Activated CD8-positive, alpha-beta memory T cell treated with anti-CD3 and anti-CD28 coated beads, Interleukin-2, amount 10 ng/mL, durations not matched to agents 7 days and 5 days (primary cell): ENCODE results near the gene OR4E2. TPM values are rescaled to one million over a fixed set of nuclear protein-coding genes. Genes with fewer than 3 reads are reported as not detected.

Source experiments
- ATAC-seq: fragments of 150-1000 bp; cut with Tn5 transposase; one replicate; pipeline ENCODE4 v1.10.0; 2021; ENCODE audit warnings: moderate library complexity
- CTCF ChIA-PET: fragments of 350-600 bp; sonication (Branson Sonifier 250); formaldehyde crosslinking; loops from one replicate; lab custom pipeline; 2021; ENCODE audit warnings: antibody characterized with exemption; lab: Charles Lee
- DNase-seq: peaks from one replicate; pipeline ENCODE4 v3.0.0-alpha.2; 2020
- H3K27ac Mint-ChIP-seq: one replicate; pipeline ENCODE4 v1.8.0; 2021; ENCODE audit warnings: mild to moderate bottlenecking, mixed read lengths
- H3K27me3 Mint-ChIP-seq: one replicate; pipeline ENCODE4 v1.8.0; 2021; ENCODE audit warnings: mixed read lengths
- H3K36me3 Mint-ChIP-seq: one replicate; pipeline ENCODE4 v1.8.0; 2021; ENCODE audit warnings: mild to moderate bottlenecking, mixed read lengths
- H3K4me1 Mint-ChIP-seq: one replicate; pipeline ENCODE4 v1.8.0; 2021; ENCODE audit warnings: mixed read lengths
- H3K4me3 Mint-ChIP-seq: one replicate; pipeline ENCODE4 v1.8.0; 2021; ENCODE audit warnings: mild to moderate bottlenecking, moderate library complexity, mixed read lengths
- H3K9me3 Mint-ChIP-seq: one replicate; pipeline ENCODE4 v1.8.0; 2022; ENCODE audit warnings: low read depth, mixed read lengths
- total RNA-seq, 2 experiments: library from RNA; stranded (reverse); gene quantifications; one replicate each; pipeline ENCODE4 v1.2.3, GENCODE V29; 2021

The OR4E2 gene
- total RNA-seq, 2 experiments from 2014 or later: not detected

- DNase-seq: no peak
- H3K4me1 Mint-ChIP-seq: peaks cover 20% of the 10 kb centered on the region
- no peak overlapping the region for H3K27ac Mint-ChIP-seq
- peak; percentile 65 for ATAC-seq
- peaks cover 18% of the 10 kb centered on the region for H3K27me3 Mint-ChIP-seq
- H3K4me3 Mint-ChIP-seq: no peak overlapping the region
- no peaks in the 10 kb centered on the region for H3K36me3 Mint-ChIP-seq
- CTCF ChIA-PET: no interaction called here
- no peaks in the 10 kb centered on the region for H3K9me3 Mint-ChIP-seq
Measured at GRCh38 chr14:21703357-21704326, 50.0 kb downstream of the OR4E2 start.

- no peak for DNase-seq
- CTCF ChIA-PET: no interaction called here
Measured at GRCh38 chr14:21704338-21704737, 50.7 kb downstream of the OR4E2 start.

GRCh38 chr14:21711360-21711961 lies 57.8 kb downstream of the OR4E2 start:
- DNase-seq (no peak), ATAC-seq (peak; percentile 60)
- no peaks in the 10 kb centered on the region for H3K9me3 Mint-ChIP-seq
- H3K4me1 Mint-ChIP-seq: peaks cover 9% of the 10 kb centered on the region
- no peaks in the 10 kb centered on the region for H3K36me3 Mint-ChIP-seq
- H3K4me3 Mint-ChIP-seq: peak overlapping the region; percentile 58
- CTCF ChIA-PET: interaction anchor here (1.0 to 2.7 kb wide), 8 partner anchors 10 to 859 kb away, joined by 3 to 13 read pairs (median 4); no protein-coding TSS in a partner anchor
- H3K27ac Mint-ChIP-seq: peak overlapping the region; percentile 49
- H3K27me3 Mint-ChIP-seq: peaks cover 33% of the 10 kb centered on the region

More at GRCh38 chr14:21704338-21704737, 50.7 kb downstream of the OR4E2 start:
- no peak overlapping the region for H3K4me3 Mint-ChIP-seq
- peaks cover 22% of the 10 kb centered on the region for H3K27me3 Mint-ChIP-seq
- peak; percentile 39 for ATAC-seq
- H3K36me3 Mint-ChIP-seq: no peaks in the 10 kb centered on the region
- no peaks in the 10 kb centered on the region for H3K9me3 Mint-ChIP-seq
- H3K27ac Mint-ChIP-seq: no peak overlapping the region
- H3K4me1 Mint-ChIP-seq: peaks cover 20% of the 10 kb centered on the region

GRCh38 chr14:21712036-21712435 lies 58.4 kb downstream of the OR4E2 start:
- Mint-ChIP-seq H3K4me1 (peaks cover 9% of the 10 kb centered on the region), H3K27me3 (peaks cover 35% of the 10 kb centered on the region), H3K27ac (peak overlapping the region; percentile 54), H3K4me3 (peak overlapping the region; percentile 58), H3K9me3 (no peaks in the 10 kb centered on the region), H3K36me3 (no peaks in the 10 kb centered on the region)
- ATAC-seq (peak; percentile 39), DNase-seq (no peak)
- CTCF ChIA-PET: interaction anchor here (1.3 to 2.7 kb wide), 4 partner anchors 18 to 858 kb away, joined by 4 to 6 read pairs (median 6); no protein-coding TSS in a partner anchor

- peak; percentile 50 for ATAC-seq
- Mint-ChIP-seq H3K27me3 (peaks cover 31% of the 10 kb centered on the region), H3K36me3 (no peaks in the 10 kb centered on the region), H3K4me3 (peak overlapping the region; percentile 39), H3K4me1 (peaks cover 9% of the 10 kb centered on the region), H3K9me3 (no peaks in the 10 kb centered on the region), H3K27ac (peak overlapping the region; percentile 35)
- no peak for DNase-seq
- CTCF ChIA-PET: no interaction called here
Measured at GRCh38 chr14:21714318-21714929, 60.8 kb downstream of the OR4E2 start.

Other genes starting within 250 kb of the OR4E2 start
- gene CHD8, start 197.7 kb upstream of the OR4E2 start, total RNA-seq: 100 to 1,000 TPM; 130 to 138 TPM
- 10 to 100 TPM; 26.1 to 28.2 TPM for gene RAB2B, start 176.9 kb upstream of the OR4E2 start, total RNA-seq
- 10 to 100 TPM; 72.7 to 87.1 TPM for gene TOX4, start 176.6 kb upstream of the OR4E2 start, total RNA-seq
- 10 to 100 TPM; 93.5 to 94.1 TPM for gene METTL3, start 142.5 kb upstream of the OR4E2 start, total RNA-seq
- gene SALL2, start 127.5 kb upstream of the OR4E2 start, total RNA-seq: 1 to 10 TPM; 1.3 to 1.5 TPM
- not detected for gene OR10G3, start 73.8 kb upstream of the OR4E2 start, total RNA-seq
- gene OR10G2, start 18.9 kb upstream of the OR4E2 start, total RNA-seq: not detected
- gene OR4E1, start 20.0 kb downstream of the OR4E2 start, total RNA-seq: not detected